Activated CD4-positive, alpha-beta T cell treated with anti-CD3 and anti-CD28 coated beads for 1 hour (primary cell): ENCODE data around the gene WDR64.
"Not testable (repeated sequence)": the region's sequence is repeated elsewhere in the genome, so short reads cannot be mapped to it uniquely, and the experiment has no call there.

ENCODE experiments used
- DNase-seq: peaks from one replicate; pipeline ENCODE4 v3.0.0-alpha.2; 2020

WDR64 gene

DNA sequence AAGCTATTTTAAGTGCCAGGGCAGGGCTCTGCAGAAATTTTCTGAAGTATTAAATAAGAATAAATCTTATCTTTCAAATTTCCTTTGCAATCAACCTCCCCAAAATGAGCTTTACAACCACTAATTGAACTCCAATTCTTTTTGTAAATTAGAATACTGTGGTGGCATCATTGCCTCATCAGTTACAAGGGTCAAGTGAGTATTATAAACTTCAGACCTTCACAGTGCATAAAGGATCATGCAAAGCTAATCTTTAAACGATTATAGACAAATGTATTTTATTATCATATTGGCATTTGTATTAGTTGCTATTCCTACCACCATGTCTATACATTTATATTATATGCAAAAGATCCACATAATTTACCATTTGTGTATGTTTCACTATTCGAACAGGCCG lies 19.1 kb upstream of the WDR64 start:
- no peak for DNase-seq

DNA sequence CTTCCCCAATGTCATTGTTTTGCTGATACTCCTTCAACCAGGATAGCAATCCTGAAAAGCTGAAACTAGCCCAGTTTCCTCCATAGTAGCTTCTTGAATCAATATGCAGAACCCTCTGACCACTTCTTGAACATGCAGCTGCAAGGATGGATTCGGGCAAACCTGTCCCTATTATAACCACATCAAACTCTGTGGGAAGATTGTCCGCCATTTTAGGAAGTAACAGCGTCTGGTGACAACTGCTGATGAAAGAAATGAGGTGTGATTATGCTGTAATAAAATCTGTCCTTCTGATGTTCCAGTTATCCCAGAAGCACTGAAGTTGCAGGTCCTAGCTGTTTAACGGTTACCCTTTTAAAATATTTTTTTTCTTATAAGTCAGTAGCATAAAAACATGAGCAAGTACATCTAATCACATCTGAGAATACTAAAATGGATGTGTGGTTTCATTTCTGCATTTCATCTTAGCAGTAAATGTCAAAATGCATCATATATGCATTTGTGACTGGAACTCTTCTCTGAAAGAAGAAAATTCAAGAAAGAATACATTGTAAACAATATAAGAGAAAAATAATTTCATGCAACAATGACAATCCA lies 16.4 kb upstream of the WDR64 start:
- no peak for DNase-seq

DNA sequence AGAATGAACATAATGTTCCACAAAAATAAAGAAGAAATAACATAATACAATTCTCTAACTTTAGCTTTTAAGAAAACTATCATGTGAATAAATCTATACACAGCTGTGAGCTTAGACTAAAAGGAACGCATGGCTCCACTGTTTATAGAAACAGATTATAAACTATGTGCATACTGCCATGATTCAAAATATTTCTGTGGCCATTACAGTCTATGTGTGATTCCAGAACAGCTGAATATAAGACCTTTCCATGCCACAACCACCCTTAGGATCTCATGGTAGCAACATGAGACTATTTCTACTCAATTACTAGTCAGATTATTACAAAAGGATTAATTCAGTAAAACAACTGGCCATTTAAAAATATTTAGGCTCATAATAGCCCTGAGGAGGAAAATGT lies 15.8 kb upstream of the WDR64 start:
- DNase-seq = no peak

DNA sequence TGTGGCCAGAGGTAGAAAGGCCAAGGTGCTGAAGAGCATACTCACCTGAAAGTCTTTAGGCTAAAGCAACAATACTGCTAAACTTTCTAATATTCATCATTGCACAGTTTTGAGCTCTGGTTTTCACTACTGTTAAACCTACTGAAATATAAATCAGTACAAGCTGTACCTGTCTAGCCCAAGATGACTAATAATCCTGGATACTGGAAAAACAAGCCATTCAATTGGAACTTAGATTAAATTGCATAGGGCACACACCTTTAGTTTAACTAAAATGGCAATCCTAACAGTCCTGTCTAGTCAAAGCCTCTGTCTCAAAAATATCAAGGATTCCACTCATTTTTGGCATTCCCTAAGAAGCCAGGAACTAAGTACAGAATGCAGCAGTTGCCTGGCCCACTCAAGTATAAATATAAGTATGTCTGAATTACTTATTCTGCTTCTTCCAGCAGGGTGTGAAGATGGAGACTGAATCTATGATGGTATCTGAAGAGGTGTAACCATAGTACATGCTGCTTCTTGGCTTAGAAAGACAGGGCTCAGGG lies 15.0 kb upstream of the WDR64 start:
- no peak for DNase-seq

DNA sequence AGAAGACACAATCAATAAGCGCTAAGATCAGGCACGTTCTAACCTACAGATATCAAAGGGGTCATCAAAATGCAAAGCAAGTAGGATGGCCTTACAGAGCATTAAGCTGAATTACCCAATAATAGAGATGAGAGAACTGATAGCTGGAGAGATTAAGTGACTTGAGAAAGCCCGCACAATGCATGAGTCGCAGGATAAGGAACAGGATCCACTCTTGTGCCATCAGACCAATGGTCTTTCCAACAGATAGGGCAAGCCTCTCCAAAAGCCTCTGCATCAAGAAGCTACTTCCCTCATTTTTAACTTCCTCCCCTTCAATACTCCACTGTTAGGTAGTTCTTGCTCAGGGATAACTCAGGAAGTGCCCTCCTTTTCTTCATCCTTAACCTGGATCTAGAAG lies 14.5 kb upstream of the WDR64 start:
- DNase-seq = no peak

DNA sequence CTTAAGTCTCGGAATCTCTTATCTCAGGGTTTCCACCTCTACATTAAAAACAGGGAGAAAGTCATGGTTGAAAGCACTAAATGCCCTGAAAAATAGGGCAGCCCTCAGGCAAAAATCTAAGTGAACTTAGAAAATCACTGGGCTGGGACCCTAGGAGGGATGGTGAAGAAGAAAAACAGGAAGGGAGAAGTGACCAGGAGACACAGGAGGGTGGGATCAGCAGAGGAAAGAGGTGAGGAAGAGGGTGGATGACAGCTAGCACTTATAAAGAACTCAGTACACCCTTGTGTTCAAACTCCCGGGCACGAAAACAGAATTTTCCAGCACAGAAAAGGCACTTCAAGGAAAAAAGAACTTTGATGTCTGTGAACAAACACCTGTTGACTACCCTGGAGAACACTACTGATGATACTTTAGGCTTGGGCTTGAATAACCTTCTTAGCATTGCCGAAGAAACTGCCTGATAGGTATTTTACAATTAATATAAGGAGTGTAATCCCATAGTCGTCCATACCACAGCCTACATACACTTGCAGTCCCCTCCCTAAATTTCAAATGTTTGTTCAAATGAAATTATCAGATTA lies 13.9 kb upstream of the WDR64 start:
- DNase-seq = no peak

DNA sequence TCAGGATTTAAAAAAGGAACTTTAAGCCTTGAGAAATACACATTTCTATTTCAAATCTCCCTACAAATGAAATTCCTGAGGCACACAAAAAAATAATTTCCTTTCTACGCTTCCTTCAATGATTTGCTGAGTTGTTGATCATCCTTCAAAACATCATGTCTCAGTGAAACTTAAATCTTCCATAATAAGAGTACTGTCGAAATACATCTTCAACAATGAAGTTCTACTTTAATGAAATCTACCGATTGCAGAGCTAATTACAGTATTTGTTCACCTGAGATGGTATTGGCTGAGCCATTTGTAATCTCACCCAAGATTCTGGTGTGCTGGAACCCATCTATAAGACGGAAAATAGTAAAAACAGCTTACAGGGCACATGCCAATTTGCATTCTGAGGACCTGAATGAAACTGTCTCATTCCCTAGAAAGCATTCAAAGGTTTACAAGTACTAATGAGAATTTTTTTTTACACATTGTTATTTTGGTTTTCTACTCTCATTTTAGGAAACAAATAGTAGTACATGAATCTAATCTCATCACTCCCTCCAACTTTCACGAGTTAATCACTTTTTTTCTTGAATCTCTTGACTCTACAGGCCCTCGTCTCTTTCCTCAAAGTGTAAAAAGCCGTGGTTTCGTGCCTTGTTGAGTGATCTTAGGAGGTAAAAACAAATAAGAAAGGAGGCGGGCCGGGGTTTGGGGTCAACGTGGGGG lies 13.0 kb upstream of the WDR64 start:
- DNase-seq = no peak

DNA sequence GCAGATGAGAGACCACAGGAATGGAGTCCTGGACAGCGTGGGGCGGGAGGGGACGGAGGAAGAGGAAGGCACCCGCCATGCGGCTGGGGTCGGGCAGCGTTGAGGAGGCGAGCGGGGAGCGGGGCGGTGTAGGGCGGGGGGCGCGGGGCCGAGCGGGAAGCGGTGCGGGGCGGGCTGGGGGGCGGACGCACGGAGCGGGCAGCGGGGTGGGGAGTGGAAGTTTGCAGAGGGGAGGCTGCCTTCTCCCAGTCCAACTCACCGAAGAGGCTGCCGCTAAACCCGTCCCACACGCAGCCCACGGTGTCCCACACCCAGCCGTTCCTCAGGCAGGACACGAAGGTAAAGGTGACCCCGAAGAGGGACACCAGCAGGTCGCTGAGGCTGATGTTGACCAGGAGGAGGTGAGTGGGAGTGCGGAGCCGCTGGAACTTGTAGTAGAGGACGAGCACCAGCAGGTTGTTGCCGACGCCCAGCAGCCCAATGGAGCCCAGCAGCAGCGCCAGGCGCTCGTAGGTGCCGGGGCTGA lies 12.4 kb upstream of the WDR64 start:
- DNase-seq = no peak

DNA sequence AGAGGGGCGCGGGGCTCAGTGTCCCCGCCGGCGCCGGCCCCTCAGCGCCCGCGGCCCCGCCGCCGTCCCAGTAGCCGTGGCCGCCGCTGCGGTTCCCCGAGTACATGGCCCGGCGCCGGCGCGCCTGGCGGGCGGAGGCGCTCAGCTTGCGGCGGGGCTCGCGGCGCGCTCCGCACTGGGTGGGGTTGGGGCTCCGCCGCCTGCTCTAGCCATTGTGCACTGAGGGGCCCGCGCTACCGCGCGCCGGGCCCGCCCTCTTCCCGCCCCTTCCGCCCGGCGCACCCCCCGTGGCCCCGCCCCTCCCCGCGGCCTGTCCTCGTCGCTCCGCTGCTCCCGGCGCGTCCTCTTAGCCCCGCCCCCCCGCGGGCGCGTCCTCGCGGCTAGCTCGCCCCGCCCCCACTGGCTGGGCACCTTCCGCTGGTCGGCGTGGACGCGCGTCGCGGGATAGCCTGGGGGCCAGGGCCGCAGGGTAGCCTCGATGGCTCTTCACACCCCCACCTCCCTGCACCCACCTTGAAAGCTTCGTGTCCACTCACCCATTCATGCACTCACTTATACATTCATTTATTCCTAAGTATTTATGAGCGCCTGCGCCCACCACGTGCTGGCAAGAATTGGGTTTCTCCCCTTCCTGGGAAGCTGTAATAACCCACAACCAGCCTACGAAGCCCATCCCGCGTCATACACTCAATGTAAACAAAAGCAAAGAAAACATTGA lies 11.8 kb upstream of the WDR64 start, which contains the start of the genes CHML and OPN3:
TSS of gene CHML (minus strand) at position 221 of the 718 bp plus-strand sequence. CDS start 4,603 bp downstream, outside the sequence.
TSS of gene OPN3 (minus strand) at position 221 of the 718 bp plus-strand sequence. CDS start at position 106, 115 bp downstream.
- DNase-seq = peak; percentile 83

DNA sequence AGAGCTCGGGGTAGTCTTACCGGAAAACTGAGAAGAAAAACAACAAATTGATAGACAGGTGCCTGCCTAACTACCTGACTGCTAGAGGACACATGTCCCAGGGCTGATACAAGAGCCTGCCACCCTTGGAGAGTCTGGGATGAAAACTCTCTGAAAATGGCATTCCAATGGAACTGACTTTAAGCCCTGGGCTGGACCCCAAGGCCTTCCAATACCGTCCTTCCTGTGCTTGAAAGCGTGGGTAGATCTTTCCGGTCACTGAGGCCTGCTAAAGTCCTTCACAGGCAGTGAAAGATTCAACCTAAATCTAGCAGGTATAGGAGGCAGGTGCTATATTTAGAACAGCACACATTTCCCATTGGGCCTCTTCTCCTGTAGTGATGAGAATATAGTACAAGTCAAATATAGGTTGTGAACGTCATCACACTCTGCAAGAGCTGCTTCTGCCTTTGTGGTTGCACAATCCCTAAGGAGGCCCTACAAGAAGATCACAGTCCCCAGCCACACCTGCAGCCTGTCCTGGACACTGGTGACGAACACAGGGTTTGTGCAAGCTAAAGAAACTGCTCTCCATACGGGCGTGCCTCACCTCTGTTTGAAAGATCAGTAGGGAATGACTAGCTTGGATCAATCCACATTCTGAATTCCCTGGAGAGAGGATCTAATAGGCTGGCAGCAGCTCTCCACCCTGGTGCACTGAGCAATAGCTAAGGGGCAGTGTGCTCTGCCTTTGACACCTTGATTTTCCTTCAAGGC lies 11.0 kb upstream of the WDR64 start:
- no peak for DNase-seq

DNA sequence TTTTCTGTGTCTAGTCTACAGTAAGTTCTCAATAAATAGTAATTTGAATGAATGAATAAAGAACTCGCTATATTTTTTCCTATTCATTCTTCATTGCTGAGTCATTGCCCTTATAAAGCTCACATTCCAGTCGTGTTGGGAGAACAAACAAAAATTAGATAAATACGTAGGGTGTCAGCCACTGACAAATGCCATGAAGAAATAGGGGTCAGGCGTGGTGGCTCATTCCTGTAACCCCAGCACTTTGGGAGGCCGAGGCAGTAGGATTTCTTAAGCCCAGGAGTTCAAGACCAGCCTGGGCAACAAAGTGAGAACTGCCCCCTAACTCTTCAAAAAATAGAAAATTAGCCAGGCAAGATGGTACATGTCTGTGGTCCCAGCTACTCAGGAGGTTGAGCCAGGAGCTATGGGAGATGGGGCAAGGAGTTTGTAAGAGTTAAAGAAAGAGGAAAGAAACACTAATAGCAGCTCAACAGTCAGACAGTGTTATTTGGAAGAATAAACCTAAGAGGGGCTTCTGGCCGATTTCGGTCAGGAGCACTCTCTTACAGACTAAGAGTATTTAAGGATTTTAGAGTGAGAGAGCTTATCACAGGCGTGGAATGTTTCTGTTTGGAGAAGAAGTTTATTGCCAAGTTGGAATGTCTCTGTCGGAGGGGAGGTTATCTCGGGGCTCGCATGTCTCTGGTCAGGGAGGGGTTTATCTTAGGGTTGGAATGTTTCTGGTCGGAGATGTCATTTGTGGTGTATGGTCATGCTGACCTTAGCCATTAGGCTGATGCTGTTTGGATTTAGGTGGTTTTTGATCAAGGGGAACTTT lies 10.1 kb upstream of the WDR64 start:
- DNase-seq = no peak

DNA sequence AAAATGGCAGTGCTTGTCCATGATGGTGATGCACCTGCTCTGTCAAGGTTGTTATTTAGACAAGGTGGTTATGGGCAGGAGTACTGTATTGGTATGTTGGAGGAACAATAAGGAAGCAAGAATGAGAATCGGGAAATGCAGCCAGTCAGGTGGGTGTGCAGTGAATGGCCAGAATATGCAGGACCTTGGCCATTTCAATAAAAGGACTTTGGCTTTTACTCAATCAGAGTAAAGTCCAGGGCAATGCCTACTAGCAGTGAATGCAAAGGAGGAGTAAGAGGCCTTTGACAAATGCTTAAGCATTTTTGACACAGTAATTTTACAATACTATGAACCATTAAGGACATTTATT lies 9.5 kb upstream of the WDR64 start:
- DNase-seq = no peak

DNA sequence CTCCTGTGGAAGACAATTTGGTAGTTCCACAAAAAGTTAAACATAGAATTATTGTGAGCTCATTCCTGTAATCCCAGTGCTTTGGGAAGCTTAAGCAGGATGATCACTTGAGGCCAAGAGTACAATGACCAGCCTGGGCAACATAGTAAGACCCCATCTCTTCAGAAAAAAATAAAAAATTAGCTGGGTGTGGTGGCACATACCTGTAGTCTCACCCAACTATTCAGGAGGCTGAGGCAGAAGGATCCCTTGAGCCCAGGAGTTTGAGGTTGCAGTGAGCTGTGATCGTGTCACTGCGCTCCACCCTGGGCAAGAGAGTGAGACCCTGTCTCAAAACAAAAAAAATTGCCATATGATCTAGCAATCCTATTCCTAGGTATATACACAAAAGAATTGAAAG lies 7.8 kb upstream of the WDR64 start:
- DNase-seq = no peak

DNA sequence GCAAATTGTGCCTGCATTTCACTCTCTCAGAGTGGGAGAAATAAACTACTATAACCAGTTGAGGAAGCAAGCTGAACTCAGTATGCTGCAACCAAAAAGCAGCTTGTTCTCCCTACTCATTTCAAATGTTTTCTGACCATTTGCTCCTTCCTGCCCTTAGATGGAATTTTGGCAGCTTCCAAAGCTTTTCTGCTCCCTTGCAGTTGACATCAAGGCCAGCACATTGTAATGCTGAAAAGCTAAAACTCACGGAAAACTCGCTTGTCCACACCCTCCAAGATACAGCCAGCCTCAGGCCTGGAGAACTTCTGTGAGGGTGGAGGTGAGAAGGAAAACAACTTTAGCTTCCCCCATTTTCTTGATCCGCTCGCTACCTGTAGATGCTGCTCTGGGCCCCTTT lies 6.9 kb upstream of the WDR64 start:
- DNase-seq = no peak

DNA sequence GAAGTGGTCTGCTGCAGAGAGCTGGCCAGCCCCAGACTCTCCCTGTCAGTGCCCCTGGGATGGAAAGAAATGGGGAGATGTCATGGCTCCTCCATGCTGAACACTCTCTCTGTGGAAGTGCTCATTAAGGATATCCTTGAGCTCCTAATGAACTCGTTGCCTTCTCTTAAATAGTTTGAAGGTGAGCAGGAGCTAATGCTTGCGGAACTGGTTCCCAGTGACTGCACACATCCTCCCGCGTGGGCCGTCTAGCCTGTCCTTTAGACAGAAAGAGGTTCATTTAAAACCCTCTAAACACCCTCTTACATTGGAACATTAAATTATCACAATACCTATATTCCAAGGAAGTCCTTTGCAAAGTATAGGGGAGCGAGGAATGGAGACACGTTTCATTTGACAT lies 5.9 kb upstream of the WDR64 start:
- no peak for DNase-seq

DNA sequence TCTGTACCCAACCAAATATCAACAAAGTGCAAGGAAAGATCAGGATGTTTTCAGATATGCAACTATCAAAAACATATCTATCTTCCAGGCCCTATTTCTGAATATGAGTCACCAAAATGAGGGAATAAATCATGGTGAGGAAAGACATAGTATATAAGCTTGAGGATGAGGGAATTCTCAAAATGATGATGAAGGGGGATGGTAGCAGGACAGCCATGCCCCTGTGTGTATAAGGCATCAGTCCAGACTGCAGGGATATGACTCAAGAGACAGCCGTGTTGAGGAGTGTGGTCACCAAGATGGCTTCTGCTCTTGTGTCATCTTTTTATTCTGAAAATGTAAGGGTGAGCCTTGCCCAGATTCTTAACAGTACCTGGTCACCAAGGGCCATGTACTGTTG lies 4.4 kb upstream of the WDR64 start:
- no peak for DNase-seq

DNA sequence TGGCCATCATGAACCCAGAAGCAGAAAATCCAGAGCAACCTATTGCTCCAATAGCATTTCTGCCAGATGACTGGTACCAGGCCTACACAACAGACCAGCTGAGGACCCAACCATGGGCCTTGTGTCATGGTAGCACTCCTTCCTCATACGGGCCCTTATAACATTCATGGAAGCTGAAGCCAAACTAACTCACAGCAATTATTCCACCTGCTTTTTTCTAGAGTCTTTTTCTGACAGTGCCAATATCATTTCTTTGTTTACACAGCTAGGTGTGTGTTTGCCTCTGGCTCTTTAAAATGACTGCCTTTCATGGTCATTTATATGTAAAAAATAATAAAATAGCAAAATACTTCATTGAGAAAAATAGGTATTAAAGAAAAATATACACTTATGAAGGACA lies 3.9 kb upstream of the WDR64 start:
- no peak for DNase-seq

DNA sequence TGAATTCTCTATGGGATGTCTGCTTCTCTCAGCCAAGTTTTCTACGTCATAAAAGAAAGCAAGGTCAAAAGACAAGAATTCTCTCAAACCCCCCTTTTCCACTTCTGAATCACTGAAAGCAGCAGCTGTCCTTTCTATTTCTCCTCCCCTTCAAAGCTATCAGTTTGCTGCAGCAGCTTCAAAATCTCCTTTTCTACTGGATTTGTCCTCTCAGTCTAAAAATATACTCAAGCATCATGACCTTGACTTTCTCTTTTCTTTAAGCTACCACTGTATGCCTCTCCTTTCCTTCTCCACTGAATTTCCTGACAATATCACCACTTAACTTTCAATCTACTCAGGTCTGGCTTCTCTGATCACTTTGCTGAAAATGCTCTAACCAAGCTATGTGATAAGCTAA lies 1.9 kb downstream of the WDR64 start:
- DNase-seq = no peak

DNA sequence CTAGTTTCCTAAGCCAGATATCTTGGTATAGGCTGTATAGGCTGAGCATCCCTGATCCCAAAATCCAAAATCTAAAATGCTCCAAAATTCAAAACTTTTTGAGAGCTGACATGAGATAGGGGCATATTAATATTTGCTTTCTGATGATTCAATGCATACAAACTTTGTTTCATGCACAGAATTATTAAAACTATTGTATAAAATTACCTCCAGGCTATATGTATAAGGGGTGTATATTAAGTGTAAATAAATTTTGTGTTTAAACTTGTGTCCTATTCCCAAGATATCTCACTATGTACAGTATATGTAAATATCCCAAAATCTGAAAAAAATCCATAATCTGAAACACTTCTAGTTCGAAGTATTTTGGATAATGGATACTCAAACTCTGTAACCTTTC lies 2.6 kb downstream of the WDR64 start:
- DNase-seq = no peak

DNA sequence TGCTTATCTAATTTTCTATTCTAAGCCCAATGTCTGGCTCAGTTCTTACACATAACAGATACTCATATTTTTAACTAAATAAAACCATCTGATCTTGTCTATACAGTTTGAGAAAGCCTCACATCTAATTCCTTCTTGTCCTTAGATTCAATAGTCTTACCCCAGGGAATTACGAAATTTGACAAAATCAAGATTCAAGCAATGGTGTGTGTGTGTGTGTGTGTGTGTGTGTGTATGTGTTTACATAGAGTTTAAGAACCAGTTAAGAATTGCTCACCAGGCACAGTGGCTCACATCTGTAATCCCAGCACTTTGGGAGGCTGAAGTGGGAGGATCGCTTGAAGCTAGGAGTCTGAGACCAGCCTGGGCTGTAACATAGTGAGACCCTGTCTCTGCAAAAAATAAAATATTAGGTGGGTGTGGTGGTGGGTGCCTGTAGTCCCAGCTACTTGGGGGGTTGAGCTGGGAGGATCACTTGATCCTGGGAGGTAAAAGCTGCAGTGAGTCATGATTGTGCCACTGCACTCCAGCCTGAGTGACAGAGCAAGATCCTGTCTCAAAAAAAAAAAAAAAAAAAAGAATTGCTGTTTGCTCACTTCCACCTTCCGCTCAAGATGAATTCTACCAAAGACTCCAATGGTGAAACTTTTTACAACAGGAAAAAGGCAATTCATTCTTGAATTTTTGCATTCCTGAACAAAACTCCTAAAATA lies 6.2 kb downstream of the WDR64 start:
- DNase-seq = no peak

DNA sequence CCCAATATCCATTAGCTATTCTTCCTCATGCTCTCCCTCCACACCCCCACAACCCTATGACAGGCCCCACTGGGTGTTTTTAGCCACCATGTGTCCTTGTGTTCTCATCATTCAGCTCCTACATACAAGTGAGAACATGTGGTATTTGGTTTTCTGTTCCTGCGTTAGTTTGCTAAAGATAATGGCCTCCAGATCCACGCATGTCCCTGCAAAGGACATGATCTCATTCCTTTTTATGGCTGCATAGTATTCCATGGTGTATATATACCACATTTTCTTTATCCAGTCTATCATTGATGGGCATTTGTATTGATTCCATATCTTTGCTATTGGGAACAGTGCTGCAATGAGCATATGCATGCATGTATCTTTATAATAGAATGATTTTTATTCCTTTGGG lies 6.9 kb downstream of the WDR64 start:
- DNase-seq = not testable (repeated sequence)
